MM.1S (cell line): ENCODE results near the gene PDE4B.
"Not testable (repeated sequence)": the region's sequence is repeated elsewhere in the genome, so short reads cannot be mapped to it uniquely, and the experiment has no call there.

Experiments
- CTCF ChIP-seq: fragments of 300-600 bp; sonication (generic); IDR thresholded peaks from 2 replicates; pipeline ENCODE4 v1.5.1; 2016; ENCODE audit warnings: antibody characterized with exemption, low read length, mixed read lengths
- EZH2 ChIP-seq: fragments of 300-600 bp; sonication (generic); optimal IDR thresholded peaks from 2 replicates; pipeline ENCODE3; 2017; ENCODE audit warnings: low read depth, mild to moderate bottlenecking, antibody characterized with exemption, low read length, mixed read lengths
- EZH2phosphoT487 ChIP-seq: fragments of 300-600 bp; sonication (generic); IDR thresholded peaks from 2 replicates; pipeline ENCODE4 v1.6.1; 2018; ENCODE audit warnings: antibody characterized with exemption, low read length

GRCh38 chr1:65967492-65967891 lies 174.8 kb downstream of the PDE4B start:
- not testable (repeated sequence) for TF ChIP-seq CTCF, EZH2, EZH2phosphoT487
